Umbilical cord (tissue), 2 donors: ENCODE data around the gene DYNC1I1. TPM values are rescaled to one million over a fixed set of nuclear protein-coding genes. Genes with fewer than 3 reads are reported as not detected.
A peak's percentile ranks its signal among the peaks of the same experiment; 100 is the strongest.
"Not testable (repeated sequence)": the region's sequence is repeated elsewhere in the genome, so short reads cannot be mapped to it uniquely, and the experiment has no call there.

Source experiments
- DNase-seq: peaks from one replicate; pipeline ENCODE4 v3.0.0-alpha.2; 2015; ENCODE audit warnings: low spot score
- total RNA-seq: library from RNA; depleted of rRNA; stranded (reverse); fragments of >200 nt; gene quantifications from one replicate; pipeline ENCODE4 v1.2.3, GENCODE V29; 2014; ENCODE audit warnings: low replicate concordance; ENCODE audit not compliant: insufficient read depth

Gene DYNC1I1
- total RNA-seq, 1 donor from 2014 or later = 2.9 TPM

DNA sequence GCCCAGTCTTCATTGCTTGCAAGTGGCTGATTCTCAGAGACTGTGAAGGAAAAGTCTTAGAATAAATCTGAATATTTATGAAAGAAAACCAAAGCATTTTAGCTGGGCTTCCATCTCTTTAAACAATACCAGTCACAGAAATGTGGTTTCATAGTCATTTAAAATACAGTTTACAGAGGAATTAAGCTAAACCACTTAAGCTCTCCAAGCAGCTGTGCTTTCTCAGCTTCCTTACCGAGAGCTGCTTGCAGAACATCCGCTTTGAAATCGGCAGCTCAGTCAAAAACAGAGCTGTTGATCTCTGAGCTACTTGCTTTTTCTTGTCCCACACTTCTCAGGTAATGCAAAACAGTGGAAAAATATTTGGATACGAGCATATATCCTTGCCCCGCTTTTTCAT, 134.5 kb downstream of the DYNC1I1 start:
- no peak for DNase-seq

DNA sequence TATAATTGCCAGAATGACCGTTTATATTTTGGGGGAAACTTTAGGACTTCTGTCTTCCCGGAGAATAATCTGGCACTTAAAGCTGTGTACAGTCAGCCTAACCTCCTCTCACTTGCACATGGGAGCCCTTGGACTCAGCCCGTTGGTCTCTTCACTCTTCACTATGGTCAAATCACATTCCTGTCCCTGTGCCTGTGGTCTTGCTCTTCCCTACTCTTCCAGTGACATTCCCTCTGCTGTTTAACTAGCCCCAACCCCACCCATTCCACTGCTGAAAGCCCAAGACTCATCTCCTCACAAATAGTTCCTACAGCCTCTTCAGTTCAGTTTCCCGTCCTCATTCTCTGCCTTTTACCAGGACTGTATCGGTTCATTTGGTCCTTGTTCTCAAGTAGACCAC, 135.0 kb downstream of the DYNC1I1 start:
- DNase-seq = no peak

DNA sequence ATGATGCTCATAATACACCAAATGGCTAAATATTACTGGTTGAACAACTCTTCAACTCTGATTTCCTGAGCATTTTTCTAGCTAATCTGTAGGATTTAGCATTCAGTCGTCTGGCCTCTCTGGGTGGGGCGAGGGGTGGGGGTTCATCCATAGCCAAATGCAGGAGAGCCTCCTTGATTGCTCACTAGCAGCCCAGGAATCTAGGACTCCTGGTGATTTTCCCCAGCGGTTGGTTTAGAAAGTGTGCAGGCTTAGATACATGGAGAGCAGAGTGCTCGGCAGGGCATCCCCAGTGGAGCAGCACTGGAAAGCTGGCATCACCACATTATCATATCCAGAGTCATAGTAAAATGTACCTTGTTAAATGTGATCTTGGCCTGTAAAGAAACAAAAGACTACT, 136.1 kb downstream of the DYNC1I1 start:
- no peak for DNase-seq

DNA sequence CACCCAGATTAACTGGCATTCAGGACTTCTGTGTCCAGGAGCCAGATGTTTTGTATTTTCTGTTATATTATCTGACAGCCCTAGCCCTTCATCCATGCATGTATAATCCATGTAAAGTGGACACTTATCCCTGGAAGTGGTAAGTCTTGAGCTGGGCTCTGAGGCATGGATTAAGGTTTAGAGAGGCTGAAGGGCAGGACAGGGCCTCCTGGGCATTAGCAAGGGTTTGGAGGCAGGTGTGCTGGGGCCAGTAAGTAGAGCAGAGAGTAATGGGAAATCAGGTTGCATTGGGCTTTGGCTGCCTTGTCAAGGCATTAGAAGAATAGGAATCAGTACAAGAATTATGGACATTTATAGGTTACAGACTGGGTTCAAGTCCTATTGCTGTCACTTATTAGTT, 138.0 kb downstream of the DYNC1I1 start:
- DNase-seq = no peak

DNA sequence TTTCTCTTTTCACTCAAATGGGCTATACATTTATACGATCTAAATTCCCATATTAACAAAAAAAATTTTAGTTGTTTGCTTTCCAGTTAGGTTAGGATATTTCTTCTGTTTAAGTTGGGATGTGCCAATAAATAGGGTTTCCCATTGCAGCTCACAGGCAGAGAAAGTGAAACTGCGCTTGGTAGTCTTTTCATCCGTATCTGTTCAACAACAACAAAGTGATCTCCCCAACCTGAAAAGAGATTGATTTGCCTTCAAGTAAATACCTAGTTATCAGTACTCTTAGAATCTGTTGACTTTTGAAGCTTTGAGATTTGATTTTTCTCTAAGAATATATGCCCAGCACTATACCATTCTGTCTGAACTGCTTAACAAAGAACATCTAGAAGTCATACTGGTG, 143.4 kb downstream of the DYNC1I1 start:
- no peak for DNase-seq

DNA sequence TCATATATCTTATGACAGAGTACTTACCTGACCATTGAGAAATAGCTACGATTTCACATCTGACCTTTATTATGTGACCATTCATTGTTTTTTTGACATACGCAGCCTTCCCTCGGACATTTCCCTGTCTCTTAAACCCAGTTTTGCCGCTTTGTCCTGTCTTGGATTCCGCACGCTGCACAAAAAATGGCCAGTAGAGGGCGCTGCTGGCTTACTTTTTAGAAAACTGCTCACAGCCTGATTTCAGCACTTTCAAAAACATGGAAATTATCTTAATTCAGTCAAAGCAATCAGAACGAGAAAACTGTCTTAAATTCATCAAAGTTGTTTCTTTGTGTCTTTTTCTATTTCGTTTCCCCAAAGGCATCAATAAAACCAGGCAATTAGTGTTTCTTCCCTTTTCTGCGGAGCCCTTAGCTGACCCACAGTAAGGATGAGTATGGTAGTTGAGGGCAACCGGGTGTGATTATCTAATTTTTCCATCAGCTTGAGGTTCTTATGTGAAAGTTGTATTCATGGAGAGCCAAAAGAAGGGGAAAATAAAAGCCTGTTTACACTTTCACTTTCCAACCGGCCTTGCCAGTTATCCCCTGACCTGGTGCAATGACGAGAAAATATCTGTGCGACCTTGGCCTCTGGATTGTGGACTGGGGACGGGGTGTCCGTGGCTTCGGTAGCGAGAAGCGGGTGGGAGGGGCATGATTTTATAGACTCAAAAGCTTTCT, 144.4 kb downstream of the DYNC1I1 start:
- peak; percentile 80 for DNase-seq

DNA sequence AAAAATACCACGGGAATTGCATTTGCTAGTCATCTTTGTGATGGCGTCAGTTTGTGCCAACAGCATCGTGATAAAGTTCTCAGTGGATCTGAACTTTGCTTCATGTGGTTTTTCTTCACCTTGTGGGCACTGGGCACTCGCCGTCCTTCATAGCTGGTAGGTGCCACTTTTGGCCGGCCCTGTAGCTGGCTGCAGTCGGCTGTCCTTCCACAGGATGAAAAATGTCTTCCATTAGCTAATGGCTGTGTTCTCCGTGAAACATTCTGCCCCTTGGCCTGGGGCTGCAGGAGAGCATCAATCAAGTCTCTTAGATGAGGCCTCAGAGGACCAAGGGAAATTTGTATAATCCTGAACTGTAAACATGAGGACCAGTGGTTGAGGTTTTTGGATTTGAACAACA, 145.3 kb downstream of the DYNC1I1 start:
- no peak for DNase-seq

DNA sequence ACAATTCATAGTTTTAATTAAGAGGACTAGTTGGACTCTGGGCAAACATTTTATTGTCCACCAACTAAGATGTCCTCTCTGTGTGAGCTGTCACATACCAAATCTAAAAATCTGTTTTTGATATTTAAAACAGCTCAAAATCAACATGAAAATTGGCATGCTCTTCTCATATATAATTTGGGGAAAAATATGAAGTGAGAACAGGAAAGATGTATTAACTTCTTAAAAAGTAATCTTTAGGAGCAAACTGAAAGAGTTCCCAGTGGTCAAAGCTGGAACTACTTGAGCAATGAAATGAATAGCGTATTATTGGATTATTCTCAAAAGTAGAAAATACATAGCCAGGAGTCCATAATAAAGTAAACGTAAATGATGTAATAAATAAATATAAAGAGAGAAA, 147.2 kb downstream of the DYNC1I1 start:
- no peak for DNase-seq

DNA sequence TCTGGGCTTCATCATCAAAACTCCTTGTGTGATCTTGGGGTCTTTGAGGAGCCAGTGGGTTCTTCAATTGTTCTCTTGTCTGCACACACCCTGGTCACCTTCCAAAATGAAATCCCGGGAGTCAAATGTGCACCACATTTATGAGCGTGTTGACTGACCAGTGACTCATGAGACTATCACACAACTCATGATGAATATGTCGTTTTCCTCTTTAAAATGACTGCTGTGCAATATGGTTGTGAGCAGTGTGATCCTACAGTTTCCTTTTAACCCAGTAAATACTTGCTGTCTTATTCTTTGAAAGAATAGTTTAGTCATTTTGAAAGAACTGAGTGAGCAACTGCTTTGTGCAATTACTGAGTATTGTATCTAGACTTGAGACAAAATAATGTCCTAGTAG, 149.2 kb downstream of the DYNC1I1 start:
- no peak for DNase-seq

DNA sequence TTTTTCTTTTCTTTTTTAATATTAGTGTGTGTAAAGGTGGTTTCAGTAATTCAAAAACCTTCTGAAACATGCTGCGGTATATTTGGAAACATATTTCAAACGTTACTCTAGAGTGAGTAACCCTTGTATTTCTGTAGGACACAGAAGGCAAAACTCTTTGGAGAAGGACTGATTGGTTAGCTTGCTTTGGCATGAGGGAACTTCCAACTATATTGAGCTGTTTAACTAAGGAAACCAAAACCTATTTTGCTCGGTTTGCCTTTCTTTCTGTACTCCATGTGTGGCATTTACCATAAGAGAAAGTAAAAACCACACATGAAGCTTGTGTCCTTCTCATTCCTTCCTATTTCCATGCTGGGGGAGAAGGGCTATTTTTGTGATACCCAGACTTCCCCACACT, 149.8 kb downstream of the DYNC1I1 start:
- no peak for DNase-seq

DNA sequence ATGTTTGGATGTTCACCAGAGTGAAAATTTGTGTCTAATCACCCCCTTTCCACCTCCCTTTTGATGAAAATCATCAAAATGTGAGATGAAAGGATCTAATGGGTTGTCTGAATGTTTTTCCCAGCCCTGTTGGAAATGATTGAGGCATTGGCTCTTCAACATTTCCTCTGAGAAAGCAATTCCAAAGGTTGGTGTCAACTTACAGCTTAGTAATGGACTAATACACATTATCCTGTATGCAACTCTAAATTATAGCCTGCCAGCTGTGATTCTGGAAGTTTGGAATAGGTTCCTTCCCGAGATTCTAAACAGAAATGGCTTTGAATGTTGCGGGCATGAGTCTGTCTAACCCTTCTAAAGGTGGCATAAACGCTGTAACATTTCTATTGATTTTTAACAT, 152.9 kb downstream of the DYNC1I1 start:
- no peak for DNase-seq

DNA sequence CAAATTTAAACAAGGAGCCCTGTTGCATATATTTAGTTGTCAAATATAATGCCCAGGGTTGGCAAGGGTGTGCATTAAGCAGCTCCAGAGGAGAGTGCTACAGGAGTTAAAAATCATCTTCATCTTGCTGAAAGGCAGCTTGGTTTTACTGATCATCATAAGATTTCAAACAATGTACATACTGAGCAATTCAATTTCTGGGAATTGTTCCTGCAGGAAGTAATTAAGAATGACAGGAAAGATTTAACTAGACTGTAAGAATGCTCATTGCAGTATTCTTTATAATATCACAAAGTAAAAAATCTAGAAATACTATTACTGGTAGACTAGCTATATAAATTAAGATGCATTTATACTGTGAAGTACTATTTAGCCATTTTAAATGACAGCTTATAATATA, 153.6 kb downstream of the DYNC1I1 start:
- no peak for DNase-seq

DNA sequence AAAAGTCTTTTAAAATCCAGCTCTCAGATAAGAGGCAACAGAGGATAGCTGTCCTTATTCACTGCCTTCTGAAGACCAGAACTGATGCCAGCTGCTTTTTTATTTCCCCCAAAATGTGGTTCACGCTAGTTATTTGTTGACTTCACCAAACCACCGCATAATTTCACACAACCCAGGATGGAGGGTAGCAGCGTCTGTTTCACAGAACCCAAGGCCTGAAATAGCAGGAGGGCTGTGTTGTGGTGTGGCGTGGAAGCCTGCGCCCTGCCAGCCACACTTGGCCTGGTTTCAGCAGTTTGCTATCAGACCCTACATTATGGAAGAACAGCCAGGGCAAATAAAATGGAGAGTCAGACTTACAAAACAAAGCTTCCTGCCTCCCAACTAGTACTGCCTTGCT, 155.4 kb downstream of the DYNC1I1 start:
- no peak for DNase-seq

DNA sequence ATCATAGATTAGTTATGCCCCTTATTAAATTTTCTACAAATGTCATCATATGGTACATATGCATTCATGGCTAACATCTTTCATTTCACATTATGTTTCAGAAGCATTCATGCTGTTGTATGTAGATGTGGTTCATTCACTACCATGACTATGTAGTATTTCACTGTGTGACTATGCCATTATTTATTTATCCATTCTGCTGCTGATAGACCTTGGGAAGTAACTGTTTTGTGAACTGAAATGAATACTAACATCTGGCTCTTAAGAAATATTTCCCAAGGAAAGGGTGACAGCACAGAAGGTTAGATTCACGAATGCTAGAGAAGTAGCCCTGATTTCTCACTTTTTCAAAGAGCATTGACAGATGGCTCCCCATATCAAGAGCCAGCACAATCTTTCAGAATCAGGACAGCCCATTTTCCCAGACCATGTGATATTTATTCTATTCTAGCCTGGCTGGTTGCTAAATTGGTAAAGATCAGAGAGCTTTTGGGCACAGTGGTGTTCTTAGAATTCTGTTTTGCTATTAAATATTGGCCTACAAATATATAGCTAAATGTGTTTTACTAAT, 157.4 kb downstream of the DYNC1I1 start:
- DNase-seq = no peak

DNA sequence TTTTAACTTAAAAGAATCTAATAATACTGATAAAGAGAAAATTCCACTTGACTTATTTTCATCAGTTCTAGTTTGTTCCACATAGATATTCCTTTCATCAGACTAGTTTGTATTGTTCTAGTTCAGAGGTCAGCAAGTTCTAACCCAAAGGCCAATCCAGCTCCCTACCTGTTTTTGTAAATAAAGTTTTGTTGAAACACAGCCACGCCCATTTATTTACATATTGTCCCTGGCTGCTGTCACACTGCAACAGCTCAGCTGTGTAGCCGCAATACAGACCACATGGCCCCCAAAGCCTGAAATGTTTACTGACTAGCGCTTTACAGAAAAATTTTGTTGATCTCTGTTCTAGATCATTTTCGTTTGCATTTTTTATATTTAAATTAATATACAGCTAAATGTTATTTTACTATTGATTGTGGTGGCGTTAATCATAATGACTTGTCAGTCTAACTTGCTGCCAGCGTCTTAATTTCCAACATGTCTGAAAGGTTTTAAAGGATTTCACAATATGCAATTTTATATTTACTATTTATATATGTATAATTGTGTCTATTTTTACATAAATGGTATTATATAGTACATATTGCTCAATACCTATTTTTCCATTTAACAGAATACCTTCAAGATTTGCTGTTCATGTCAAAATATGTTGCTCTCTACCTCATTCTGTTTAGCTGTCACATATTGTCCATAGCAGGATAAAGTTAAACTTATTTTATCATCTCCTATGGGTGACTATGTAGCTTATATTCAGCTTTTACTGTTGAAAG, 159.3 kb downstream of the DYNC1I1 start:
- no peak for DNase-seq

DNA sequence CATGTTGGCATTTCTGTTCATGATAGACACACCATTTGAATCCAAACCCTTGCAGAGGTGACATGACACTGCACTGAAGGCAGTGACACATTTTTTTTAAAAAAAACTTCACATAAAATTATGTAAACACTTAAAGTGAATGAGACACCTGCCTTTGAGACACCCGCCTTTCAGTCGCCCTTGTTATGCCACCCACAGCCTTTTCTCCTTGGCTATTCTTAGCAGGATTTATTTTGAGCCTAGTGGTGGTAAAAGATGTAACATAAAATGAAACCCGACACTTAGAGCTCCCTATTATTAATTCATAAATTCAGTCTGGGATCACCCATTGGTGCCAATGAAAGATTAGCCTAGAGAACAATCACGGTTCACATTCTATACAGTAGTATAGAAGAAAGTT, 161.3 kb downstream of the DYNC1I1 start:
- no peak for DNase-seq

DNA sequence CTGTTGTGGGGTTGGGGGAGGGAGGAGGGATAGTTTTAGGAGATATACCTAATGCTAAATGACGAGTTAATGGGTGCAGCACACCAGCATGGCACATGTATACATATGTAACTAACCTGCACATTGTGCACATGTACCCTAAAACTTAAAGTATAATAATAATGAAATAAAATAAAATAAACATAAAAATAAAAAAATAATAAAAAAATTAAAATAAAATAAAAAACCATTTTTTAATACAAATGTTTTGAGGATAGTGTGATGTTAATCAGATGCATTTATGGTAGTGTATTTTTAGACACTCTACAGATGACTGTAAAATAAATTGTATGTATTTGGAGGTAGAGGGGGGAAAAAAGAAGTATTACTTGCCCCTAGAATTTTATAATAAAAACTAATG, 172.5 kb downstream of the DYNC1I1 start:
- DNase-seq = not testable (repeated sequence)

DNA sequence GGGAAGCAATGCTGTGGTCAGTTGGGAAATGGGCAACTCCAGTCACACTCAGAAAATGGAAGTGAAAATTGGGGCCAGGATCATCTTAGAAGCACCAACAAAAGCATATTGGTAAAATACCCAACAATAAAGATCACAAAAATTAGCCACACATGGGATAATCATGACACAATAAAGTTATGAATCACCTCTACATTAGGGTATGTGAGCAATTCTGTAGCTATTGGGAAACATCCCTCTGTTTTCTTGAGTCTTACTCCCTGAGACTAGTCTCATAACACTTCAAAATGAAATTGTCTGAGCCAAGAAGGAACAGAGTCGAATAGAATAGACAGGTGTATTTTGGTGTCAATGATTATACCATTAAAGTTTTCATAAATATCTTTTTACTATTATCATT, 178.3 kb downstream of the DYNC1I1 start:
- no peak for DNase-seq

DNA sequence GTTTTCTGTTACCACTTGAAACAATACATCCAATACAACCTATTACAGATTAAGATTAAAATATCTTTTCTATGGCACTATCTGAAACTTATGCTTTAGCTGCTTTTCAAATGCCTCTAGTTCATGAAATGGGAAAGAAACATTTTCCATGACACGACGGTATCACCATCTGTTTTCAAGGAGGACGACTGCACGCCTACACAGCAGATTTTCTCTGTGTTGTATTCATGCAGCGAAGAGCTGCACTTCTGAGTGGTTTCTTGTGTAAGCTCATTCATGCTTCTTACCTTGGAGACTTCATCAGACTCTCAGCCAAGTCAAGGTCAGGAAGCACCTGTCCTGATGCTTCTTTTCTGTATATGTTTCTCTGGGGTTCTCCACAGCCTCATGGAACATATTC, 179.2 kb downstream of the DYNC1I1 start:
- no peak for DNase-seq

DNA sequence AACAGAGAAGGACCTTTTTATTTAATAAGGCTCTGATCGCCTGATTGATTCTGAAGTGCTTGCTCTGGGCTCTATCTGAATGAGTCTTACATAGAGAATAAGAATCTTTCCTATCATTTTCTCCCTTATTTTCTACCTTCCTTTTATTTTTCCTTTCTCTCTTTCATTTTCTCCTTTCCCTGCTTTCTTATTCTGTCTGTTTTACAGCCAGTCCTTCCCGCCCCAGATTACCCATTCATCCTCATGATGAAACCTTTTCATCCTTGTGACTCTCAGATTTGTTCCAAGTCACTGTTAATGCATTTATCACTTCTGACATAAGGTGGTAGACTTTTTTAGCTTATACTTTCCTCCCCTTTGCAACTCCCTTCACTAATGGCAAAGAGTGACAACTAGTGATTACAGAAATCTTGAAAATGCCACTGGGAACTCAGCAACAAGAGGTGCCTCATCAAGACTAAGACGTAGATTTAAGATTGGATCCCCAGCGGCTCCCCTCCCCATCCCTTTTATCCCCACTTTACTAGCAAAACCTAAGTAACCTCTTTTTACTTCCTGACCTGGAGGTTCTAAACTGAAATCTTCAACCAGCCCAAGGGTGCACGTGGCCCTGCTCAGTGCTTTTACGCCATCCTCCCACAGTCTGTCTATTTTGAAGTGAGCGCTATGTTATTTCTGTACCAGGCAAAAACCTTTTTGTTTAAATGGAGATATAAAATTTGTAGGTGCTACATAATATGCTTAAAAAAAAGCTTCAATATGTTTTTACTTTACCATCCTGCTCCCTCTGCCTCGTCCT, 179.8 kb downstream of the DYNC1I1 start:
- no peak for DNase-seq

DNA sequence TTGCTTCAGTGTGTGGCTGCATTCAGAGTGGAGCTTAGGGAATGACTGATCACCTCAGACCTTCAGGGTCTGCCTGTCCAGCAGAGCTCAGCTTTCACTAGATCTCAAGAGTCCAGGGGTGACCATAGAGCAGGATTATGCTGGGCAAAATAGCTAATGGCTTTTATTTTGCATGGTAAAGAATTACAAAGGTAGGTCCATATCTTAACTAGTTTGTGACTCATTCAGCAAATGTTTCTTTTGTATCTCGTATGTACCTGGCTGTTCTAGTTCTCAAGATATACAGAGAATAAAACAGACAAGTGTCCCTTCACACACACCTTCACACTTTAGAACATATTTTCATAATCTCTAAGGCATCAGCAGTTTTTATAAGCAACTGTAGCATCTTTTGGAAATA, 180.5 kb downstream of the DYNC1I1 start:
- no peak for DNase-seq

DNA sequence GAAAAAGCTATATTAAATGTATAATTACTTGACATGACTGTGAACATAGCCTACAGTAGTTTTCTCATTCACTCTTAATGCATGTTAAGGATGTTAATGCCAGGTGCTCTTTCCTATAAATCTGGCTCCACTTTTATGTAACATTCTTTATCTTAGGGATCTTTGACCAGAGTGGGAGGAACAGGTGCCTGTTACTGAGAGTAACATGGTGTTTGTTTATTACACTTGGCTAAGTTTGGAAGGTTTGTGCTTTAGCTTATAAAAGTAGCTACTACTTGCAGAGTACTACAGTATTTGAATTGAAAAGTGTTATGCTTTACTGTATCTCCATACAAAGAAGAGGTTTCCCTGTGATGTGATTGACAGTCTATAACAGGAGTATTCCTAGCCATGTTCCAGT, 183.4 kb downstream of the DYNC1I1 start:
- no peak for DNase-seq
